ENCODE measurements around the gene SLC16A4. TPM values are rescaled to one million over a fixed set of nuclear protein-coding genes. Genes with fewer than 3 reads are reported as not detected.
"Not testable (repeated sequence)": the region's sequence is repeated elsewhere in the genome, so short reads cannot be mapped to it uniquely, and the experiment has no call there.

The SLC16A4 gene
- 1.2 and 3.1 TPM in 2 replicates for total RNA-seq

DNA sequence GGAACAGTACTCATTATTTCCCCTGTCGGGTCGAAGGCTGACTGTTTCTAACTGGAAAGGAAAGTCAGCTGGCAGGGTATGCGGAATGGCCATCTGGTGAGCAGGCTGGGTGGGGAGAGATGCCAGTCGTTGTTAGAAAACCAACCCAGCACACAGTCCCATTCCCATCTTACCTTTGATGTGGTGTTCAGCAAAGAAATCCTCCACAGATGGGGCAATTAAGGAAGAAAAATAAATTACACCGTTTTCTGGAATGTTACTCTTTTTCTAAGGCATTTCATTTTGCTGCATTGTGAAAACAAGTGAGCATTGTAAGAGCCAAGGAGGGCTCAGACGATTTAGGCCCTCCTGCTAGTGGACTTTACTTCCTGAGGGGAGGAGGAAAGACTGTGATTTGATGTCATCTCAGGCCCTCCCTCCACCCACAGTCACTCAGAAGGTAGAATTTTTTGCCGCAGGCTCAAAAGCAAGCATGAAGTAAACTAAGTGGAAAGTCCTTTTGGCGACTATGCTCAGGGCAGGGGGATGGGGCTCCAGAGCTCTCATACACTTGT, at the start of gene SLC16A4:
TSS of gene SLC16A4 (minus strand) at position 335 of the 554 bp plus-strand sequence. CDS start 1,703 bp downstream, outside the sequence.
- DNase-seq (ENCODE audit: extremely low read depth, low read depth, low spot score) = no peak

DNA sequence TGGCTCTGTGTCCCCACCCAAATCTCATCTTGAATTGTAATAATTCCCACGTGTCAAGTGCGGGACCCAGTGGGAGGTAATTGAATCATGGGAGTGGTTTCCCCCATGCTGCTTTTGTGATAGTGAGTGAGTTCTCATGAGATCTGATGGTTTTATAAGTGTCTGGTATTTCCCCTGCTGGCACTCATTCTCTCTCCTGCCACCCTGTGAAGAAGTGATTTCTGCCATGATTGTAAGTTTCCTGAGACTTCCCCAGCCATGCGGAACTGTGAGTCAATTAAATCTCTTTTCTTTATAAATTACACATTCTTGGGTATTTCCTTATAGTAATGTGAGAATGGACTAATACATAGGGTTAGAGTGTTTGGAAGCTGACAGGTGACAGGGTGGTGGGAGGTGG, 49.0 kb upstream of the SLC16A4 start:
- not testable (repeated sequence) for DNase-seq (ENCODE audit: extremely low read depth, low read depth, low spot score)

DNA sequence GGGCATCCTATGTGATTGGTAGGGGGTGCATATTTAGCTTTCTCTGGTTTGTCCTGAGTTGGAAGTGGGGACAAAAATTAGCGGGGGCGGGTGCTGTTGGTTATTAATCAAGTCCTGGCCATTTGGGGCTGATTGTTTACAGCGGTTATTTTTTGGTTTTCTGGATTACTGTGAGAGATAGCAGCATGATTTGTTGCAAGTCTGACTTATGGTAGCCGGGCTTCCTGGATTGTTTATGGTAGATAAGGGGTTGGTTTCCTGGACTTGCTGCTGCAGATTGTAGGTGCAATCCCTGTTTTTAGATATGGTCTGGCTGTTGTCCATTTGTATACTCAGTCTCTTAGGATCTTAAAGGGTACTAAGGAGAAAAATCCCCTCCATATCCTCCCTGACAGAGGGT, 48.1 kb upstream of the SLC16A4 start:
- no peak for DNase-seq (ENCODE audit: extremely low read depth, low read depth, low spot score)

DNA sequence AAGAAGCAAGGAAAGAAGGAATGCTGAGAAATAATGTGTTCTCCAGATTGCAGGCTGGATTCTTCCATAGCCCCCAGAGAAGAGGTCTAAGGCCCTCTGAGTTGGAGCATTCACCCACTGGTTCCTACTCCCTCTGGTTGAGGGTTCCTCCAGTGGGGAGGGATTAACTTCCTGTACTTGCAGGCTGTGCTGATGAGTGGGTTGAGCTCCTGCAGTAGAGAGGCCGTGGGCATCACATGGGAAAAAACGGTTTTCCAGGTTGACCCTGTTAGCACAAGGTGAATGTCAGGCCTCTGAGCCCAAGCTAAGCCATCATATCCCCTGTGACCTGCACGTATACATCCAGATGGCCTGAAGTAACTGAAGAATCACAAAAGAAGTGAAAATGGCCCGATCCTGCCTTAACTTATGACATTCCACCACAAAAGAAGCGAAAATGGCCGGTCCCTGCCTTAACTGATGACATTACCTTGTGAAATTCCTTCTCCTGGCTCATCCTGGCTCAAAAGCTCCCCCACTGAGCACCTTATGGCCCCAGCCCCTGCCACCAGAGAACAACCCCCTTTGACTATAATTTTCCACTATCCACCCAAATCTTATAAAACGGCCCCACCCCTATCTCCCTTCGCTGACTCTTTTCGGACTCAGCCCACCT, 46.9 kb upstream of the SLC16A4 start:
- not testable (repeated sequence) for DNase-seq (ENCODE audit: extremely low read depth, low read depth, low spot score)

DNA sequence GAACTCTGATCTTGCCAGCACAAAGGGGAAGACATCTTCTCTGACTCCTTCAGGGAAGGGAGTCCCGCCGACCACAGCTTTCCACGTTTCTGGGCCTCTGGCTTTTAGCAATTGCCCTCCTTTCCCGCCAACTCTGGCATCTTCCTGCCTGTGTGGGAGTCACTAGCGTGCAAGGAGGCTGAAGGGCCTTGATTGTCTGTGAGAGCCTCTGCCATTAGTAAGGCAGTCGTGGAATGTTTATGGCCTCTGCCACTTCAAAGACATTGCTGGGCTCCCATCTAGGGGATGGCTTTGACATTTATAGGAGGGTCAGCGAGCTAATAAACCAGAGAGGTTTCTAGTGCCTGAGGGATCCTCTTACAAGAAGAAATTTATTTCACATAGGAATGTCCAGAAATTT, 45.8 kb upstream of the SLC16A4 start:
- DNase-seq (ENCODE audit: extremely low read depth, low read depth, low spot score) = no peak

DNA sequence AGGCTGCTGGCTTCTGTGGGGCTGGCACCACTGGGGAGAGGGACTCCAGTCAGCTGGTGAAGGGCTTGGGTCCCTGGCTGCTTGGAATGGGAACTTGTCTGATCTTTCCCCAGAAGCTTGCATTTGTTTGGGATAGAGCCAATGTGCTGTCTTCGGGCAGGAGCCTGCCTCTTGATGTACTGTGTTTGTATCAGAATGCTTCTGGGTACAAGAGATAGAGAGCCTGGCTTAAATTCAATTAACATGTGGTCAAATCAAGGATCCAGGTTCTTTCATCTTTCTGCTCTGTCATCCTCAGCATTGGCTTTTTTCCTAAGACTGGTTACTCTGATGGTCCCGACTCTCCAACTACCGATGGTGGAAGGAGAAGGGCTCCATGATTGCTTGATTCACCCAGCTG, 44.1 kb upstream of the SLC16A4 start:
- no peak for DNase-seq (ENCODE audit: extremely low read depth, low read depth, low spot score)

DNA sequence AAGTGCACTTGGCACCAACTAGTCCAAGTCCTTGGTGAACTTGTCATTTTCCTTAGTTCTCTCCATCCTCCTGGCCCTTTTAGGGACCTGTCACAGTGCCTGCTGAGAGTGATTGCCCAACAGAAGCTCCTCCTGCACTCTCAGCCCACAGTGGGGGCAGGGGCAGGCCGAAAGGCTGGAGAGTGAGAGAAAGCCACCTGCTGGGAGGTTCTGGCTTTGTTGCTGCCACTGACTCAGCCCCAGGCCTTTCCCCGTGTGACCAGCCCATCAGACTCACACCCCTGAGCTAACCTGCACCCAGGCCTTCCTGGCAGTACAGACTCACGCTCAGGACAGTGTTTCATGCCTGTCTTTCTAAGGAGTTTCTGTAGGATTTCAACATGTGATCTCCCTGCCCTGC, 43.0 kb upstream of the SLC16A4 start:
- no peak for DNase-seq (ENCODE audit: extremely low read depth, low read depth, low spot score)

DNA sequence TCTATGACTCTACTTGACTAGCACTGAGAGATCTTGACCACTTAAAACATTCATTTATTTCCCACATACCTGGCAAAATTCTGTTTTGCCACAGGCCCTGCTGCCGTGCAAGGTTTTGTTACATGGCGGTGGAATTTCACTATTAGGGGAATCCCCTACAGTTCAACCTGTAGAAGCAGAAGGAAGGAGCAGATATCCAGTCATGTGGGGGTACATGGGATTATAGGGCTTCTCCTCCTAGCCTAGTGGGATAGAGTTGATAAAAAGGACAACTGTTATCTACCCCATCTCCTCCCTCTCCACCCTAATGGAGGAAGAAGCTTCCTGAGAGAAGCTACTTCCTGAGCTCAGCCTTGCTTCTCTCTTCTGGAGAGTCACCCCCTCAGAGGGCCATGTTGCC, 42.4 kb upstream of the SLC16A4 start:
- no peak for DNase-seq (ENCODE audit: extremely low read depth, low read depth, low spot score)

DNA sequence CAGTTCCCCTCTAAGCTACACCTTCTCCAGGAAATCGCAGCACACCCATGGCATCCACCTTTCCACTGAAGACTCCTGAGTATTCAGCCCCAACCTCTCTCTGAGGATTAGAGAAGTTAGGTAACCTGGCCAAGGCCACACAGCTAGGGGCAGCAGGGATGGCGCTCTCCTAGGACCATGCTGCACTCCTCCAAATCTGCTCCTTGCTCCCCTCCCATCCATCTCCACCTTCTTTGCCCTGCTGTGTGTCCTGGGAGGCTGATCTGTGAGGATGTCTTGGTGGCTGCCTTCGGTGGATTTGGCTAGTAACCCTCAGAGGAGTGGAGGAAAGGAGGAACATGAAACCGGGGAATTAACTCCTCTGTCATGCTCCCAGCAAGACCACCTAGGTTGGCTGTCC, 40.1 kb upstream of the SLC16A4 start:
- DNase-seq (ENCODE audit: extremely low read depth, low read depth, low spot score) = no peak

DNA sequence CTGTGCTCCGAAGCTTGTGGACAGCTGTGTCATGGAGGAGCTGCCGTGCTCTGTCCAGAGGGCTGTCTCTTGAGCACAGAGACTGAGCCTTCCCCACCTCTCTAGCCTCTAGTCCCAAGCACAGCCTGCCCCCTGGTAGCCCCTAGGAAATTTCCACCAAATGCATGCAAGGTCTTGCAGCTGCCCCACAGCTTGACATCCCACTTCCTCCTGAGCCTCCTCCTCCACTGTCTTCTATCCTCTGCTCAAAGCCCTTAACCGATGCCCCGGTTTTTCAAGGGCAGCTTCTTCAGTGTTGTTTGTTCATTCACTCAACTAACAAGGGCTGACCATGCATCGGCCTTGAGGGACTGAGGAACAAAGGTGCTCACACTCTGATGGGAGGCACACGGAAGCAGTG, 39.5 kb upstream of the SLC16A4 start:
- DNase-seq (ENCODE audit: extremely low read depth, low read depth, low spot score) = no peak

DNA sequence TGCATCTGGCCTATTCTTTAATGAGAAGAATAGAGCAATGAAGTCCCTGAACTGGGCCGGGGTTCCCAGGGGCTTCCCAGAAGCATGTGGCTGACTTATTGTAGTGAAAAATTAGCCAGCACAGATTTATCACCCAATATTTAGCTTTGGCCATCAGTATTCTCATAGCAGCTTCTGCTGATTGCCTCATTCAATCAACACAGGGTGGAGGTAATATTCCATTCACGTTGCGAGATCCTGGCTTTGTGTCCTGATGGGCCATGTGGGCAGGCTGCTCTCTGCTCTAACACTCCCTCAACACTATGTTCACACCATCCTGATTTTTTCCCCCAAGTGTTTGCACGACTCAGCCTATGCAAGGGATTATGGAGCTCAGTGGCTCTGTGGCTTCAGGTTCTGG, 38.1 kb upstream of the SLC16A4 start:
- no peak for DNase-seq (ENCODE audit: extremely low read depth, low read depth, low spot score)

DNA sequence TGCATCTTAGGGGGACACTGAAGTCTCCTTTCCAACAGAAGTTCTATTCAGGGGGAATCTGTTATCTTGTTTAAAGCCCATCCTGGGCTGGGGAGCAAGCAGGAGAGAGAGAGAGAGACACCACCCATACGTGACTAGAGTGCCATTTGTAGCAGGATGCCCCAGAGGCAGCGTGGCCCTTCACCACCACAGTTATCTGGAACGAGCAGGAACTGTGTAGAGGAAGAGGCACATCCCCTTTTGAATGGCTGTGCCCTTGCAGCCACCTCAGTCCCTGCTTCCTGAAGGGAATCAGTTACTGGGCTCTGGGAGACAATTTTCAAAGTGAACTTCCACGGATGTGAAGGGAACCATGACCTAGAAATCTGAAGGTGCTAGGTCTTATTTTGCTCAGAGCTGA, 36.0 kb upstream of the SLC16A4 start:
- DNase-seq (ENCODE audit: extremely low read depth, low read depth, low spot score) = no peak

DNA sequence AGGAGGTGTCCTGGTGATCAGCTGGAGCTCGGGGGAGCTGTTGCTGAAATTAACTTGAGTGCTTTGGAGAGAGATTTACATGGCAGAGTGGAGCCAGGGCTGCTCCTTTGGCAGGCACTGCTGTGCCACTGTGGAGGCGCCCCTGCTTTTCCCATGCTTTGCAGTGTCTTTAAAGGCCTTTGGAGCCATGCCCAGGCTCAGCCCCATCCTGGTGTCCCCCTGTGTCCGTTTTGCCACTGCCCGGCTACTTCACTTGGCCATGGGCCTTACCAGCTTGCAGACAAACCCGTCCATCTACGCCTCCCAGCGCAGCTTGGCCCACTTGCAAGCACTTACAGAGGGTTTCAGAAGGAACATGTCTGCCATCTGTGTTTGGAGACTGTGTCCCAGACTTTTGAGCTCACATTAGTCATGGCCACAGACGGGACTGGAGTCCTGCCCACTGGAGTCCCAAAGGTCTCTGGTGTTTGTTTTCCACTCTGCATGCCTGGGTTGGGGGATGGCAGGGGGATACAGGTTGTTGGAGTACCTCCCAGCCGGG, 34.9 kb upstream of the SLC16A4 start:
- no peak for DNase-seq (ENCODE audit: extremely low read depth, low read depth, low spot score)

DNA sequence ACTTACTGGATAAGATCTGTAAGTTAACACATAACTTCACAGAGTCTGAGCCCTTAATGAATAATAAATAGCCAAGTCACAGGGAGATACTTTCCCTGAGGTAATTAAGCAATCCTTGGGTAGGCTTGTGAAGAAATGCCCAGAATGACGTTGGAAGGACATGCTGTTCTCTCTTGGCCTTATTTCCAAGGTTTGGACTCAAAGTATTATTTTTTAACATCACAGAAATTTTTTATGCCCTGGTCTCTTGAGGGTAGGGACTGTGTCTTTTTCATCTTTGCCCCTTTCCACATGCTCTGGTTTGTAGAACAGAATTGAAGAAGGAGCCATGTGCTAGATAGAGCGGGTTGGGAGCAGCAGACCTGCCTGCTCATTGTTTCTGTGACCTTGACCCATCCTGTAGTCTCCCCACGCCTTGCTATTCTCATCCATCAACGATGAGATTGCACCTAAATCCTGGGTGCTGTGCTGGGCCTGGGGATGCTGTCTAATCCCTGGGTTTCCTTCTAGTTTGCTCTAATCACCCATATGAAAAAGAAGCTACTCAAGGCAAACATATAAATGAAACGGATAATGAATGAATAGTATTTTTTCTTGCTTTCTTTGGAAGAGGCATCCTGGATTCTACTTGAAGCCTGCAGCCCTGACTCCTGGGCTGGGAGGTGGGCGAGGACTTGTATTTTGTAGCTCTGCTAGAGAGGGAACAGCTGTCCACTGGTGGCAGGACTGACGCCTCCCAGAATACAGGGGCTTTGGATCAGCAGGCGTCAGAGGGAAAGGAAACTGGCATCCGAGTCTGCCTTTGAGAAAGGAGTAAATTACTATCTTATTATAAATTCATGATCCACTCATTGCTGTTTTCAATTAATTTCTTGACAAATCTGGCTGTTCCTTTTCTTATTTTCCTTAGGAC, 34.1 kb upstream of the SLC16A4 start:
- no peak for DNase-seq (ENCODE audit: extremely low read depth, low read depth, low spot score)

DNA sequence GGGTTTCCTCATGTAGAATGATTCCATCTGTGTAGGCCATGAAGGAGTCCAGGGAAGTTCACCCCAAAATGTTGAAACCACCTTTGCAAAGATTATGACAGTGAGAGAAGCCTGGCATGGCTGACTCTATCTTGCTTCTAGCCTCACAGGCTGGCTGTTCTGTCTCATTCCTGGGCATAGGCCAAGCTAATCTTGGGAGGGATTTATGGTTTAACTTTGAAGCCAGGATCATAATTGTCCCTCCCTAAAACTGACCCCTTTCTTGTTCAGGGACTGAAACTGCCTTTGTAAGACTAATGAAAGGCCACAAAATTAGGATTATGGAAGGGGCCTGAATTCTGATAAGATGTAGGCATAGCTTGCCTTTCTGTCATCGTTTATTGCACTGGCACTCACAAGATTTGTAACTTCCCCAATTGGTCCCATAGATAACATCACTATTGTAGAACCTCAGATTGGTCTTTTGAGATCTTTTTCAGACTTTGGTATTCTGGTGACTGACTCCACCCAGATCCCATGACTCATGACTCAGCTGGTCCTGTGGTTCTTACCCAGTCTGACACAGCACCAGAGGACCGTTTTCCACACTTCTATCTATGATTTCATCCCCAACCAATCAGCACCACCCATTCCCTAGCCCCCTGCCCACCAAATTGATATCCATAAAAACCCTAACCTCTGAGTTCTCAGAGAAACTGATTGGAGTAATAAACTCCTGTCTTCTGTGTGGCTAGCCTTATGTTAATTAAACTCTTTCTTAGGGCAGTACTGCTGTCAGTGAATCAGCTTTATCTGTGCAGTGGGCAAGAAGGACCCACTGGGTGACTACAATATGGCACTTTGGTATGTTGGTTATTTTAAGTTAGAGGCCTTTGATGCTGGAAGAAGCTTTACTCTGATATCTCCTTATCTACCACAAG, 30.3 kb upstream of the SLC16A4 start:
- DNase-seq (ENCODE audit: extremely low read depth, low read depth, low spot score) = no peak

DNA sequence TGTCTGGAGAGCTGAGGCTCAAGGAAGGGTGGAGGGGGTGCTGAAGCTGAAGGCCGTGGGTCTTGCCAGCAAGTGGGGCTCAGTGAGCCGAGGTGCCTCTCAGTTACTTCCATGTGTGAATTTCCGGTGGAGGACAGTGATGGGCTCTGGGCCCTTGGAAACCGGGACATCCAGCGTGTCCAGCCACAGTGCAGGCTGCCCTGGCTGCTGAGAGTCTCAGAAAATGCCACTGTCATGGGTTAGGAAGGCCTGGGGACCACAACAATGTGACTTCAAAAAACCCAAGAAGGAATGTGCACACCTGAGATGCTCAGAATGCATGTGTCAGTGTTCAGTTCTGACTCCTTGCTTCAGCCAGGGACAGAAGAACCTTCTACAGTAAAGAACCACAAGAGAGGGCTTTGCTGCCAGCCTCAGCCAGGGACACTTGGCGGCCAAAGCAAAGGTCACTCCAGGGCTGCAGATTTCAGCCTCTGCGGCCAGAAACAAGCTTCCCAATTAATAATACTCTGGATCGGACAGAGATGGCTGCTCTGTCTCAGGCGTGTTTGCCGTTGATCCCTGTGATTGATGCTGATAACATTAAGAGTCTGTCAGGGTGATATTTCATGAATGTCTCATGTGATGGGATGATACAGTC, 29.3 kb upstream of the SLC16A4 start:
- no peak for DNase-seq (ENCODE audit: extremely low read depth, low read depth, low spot score)

DNA sequence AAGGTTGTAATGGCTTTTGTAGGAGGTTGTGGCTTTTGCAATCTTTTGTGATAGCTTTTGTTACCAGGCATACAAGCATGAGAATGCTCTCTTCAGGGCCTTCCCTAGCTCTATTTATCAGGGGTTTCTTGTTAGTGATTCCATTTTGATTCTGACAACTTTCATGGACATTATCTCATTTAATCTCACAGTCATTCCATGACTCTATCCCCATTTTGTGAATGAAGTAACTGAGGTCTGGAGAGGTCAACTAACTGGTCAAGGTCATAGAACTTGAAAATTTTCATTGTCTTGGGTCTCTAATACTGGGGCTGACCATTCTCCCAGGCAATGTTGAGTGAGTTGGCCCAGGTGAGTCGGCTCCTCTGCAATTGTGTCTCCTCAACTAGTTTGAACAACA, 27.9 kb upstream of the SLC16A4 start:
- DNase-seq (ENCODE audit: extremely low read depth, low read depth, low spot score) = no peak

DNA sequence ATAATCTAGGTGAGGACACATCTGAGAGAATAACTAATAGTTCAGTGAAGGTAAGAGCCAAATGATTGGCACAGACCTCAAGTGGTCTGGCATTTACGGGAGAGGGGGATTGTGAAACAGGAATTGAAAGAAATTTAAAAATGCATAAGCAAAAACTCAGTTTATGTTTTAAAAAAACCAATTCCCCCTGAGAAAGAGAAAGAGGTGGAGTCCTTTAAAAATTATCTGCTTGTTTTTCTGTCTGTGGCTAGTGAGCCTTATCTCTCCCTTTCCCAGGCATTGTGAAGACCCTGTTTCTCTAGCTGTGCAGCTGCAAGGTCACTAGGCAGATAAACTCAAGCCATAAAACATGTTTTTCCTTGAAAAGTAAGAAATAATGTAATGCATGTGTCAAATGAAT, 22.2 kb upstream of the SLC16A4 start:
- DNase-seq (ENCODE audit: extremely low read depth, low read depth, low spot score) = not testable (repeated sequence)

DNA sequence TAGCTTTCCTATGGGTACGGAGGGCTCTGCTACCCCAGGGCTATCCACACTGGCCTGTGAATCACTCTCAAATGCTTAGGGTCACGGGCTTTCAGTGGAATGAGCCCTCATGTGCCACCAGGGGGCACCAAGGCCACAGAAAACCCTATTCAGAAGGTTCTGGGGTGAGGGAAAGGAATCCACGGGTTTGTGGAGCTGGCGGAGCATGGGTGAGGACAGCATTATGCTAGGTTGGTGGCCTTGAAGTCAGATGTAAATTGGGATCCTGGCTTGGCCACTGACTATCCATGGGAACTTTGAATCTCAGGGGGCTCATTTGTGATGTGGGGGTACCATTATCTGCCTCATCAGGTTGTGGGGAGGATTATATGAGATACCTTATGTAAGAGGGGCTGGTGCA, 21.8 kb upstream of the SLC16A4 start:
- peak; percentile 39 for DNase-seq (ENCODE audit: extremely low read depth, low read depth, low spot score)

DNA sequence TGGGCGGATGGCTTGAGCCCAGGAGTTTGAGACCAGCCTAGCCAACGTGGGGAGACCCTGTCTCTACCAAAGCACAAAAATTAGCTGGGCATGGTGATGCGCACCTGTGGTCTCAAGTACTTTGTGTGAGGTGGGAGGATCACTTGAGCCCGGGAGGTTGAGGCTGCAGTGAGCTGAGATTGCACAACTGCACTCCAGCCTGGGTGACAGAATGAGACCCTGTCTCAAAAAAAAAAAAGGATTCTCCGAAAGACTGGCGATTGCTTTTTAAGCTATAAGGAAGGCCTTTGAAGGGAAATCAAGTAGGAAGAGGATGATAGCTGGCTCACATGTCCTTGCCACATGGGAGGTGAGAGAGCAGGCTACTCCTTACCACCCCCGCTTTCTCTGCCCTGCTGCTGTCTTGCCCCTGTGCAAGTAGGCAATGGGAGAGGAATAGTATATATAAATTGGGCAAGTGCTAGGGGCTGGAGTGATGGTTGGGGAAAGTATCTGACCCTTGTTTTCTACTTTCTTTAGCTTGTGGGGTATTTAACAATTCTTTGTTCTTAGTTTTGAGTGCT, 20.4 kb upstream of the SLC16A4 start:
- no peak for DNase-seq (ENCODE audit: extremely low read depth, low read depth, low spot score)
